Upper lobe of left lung (tissue), 6 donors: ENCODE data around the gene VAV2. TPM values are rescaled to one million over a fixed set of nuclear protein-coding genes. Genes with fewer than 3 reads are reported as not detected.
A peak's percentile ranks its signal among the peaks of the same experiment; 100 is the strongest.

Experiments
- ATAC-seq, 2 donors: fragments of 200-7000 bp; cut with Tn5 transposase; one replicate each; pipeline ENCODE4 v1.9.1; 2022; ENCODE audit warnings: mild to moderate bottlenecking in 2 of 2, moderate library complexity in 2 of 2; ENCODE audit not compliant: low FRiP score in 2 of 2
- DNase-seq, 2 donors: peaks; one replicate each; pipeline ENCODE4 v3.0.0-alpha.2; 2019 to 2020
- H3K27ac ChIP-seq, 4 donors: fragments of 200-600 bp; sonication (generic); one replicate each; pipeline ENCODE4 v1.5.1; 2016 to 2019
- H3K27me3 ChIP-seq, 4 donors: fragments of 200-600 bp; sonication (generic); one replicate each; pipeline ENCODE4 v1.5.1; 2017 to 2019
- H3K36me3 ChIP-seq, 4 donors: fragments of 200-600 bp; sonication (generic); one replicate each; pipeline ENCODE4 v1.5.1; 2016 to 2019
- H3K4me1 ChIP-seq, 4 donors: fragments of 200-600 bp; sonication (generic); one replicate each; pipeline ENCODE4 v1.5.1; 2018 to 2019
- H3K4me3 ChIP-seq, 4 donors: fragments of 200-600 bp; sonication (generic); one replicate each; pipeline ENCODE4 v1.5.1; 2017 to 2019; ENCODE audit warnings: mild to moderate bottlenecking in 2 of 4, moderate library complexity in 1 of 4
- H3K9me3 ChIP-seq, 4 donors: fragments of 200-600 bp; sonication (generic); one replicate each; pipeline ENCODE4 v1.5.1; 2018 to 2019
- CTCF ChIP-seq, 6 experiments: fragments of 450-650 bp in 4 of 6; fragments of 200-600 bp in 2 of 6; sonication (generic) in 2 of 6; IDR thresholded peaks; one replicate each; pipeline ENCODE4 v1.5.1; 2016 to 2019; ENCODE audit warnings: antibody characterized with exemption in 6 of 6
- EP300 ChIP-seq, 4 donors: sonication (generic); formaldehyde crosslinking; IDR thresholded peaks; one replicate each; pipeline ENCODE4 v1.5.1; 2017; ENCODE audit warnings: antibody characterized with exemption in 4 of 4, control low read depth in 2 of 4
- POLR2A ChIP-seq, 4 donors: fragments of 450-650 bp; IDR thresholded peaks; one replicate each; pipeline ENCODE4 v1.5.1; 2016 to 2017; ENCODE audit warnings: antibody characterized with exemption in 4 of 4, mild to moderate bottlenecking in 2 of 4
- POLR2AphosphoS5 ChIP-seq, 2 donors: sonication (generic); formaldehyde crosslinking; IDR thresholded peaks; one replicate each; pipeline ENCODE4 v1.5.1; 2017; ENCODE audit warnings: antibody characterized with exemption in 2 of 2
- whole genome bisulfite sequencing, 2 donors: methylation state at CpG; one replicate each; pipeline ENCODE4 v1.1.5; 2017 to 2018; 5-methylcytosine and 5-hydroxymethylcytosine counted together
- total RNA-seq, 6 donors: library from RNA; depleted of rRNA in 4 of 6; stranded (reverse); fragments of >200 nt in 4 of 6; gene quantifications; one replicate each; pipeline versions ENCODE4 v1.1.0 to v1.2.1, GENCODE V29; 2016 to 2021
- donor health status: DM: no; HTN: no; CAD: no; lungs with moderate emphysema.
- donor health status: DM: no; HTN: yes; CAD: no; lungs with severe emphysema.

The VAV2 gene
- total RNA-seq, 6 donors from 2014 or later: 12.0 to 38.8 (median 22.0) TPM

GRCh38 chr9:133843250-133843649 is 148.9 kb downstream of the VAV2 start:
- no peaks in the 10 kb centered on the region for H3K27me3 ChIP-seq
- H3K9me3 ChIP-seq: no peaks in the 10 kb centered on the region
- H3K36me3 ChIP-seq: no peaks in the 10 kb centered on the region
- no peak overlapping the region for H3K4me3 ChIP-seq
- H3K4me1 ChIP-seq: peaks cover 20 to 32% (median 26%) of the 10 kb centered on the region in 4 donors
- peak overlapping the region in 2 of 4 donors; percentile 19 to 84 for H3K27ac ChIP-seq
- TF ChIP-seq EP300 (IDR thresholded peaks at IDR 0.05) (no peak), POLR2AphosphoS5 (IDR thresholded peaks at IDR 0.05) (no peak), CTCF (IDR thresholded peaks at IDR 0.05) (no peak), POLR2A (IDR thresholded peaks at IDR 0.05) (no peak)
- DNase-seq (no peak), ATAC-seq (no peak)
- 97% methylated on average over 5 of the region's 5 CpGs for WGBS, 2 donors

GRCh38 chr9:133842721-133843227 is 149.3 kb downstream of the VAV2 start:
- Histone ChIP-seq H3K4me1 (peaks cover 20 to 32% (median 26%) of the 10 kb centered on the region in 4 donors), H3K9me3 (no peaks in the 10 kb centered on the region), H3K27me3 (no peaks in the 10 kb centered on the region), H3K36me3 (no peaks in the 10 kb centered on the region), H3K4me3 (no peak overlapping the region), H3K27ac (no peak overlapping the region)
- TF ChIP-seq CTCF (IDR thresholded peaks at IDR 0.05) (no peak), EP300 (IDR thresholded peaks at IDR 0.05) (no peak), POLR2AphosphoS5 (IDR thresholded peaks at IDR 0.05) (no peak), POLR2A (IDR thresholded peaks at IDR 0.05) (no peak)
- no peak for DNase-seq
- no peak for ATAC-seq
- 93 to 94% methylated on average over 23 of the region's 23 CpGs for WGBS, 2 donors

DNA sequence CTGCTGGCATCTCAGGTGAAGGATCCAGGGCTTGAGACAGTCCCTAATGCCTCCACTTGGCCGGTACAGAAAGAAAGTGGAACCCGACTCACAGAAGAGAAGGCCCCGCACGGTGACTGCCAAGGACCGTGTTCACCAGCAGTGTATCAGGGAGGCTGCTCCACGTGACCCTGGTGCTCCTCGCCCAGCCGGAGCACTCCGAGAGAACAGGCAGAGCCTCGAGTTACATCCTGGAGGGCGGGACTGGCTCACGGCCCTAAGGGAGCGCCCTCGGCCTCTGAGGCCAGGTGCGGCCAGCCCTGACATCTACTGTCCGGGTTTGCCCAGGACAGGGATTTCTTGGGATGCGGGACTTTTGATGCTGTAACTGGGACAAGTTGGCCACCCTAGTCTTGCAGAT is 149.9 kb downstream of the VAV2 start:
- DNase-seq (no peak), ATAC-seq (no peak)
- H3K4me1 ChIP-seq: peaks cover 20 to 32% (median 26%) of the 10 kb centered on the region in 4 donors
- 77 to 92% methylated on average over 5 to 17 of the region's 17 CpGs for WGBS, 2 donors
- H3K4me3 ChIP-seq: no peak overlapping the region
- TF ChIP-seq POLR2AphosphoS5 (IDR thresholded peaks at IDR 0.05): no peak
- TF ChIP-seq EP300 (IDR thresholded peaks at IDR 0.05): no peak
- no peak for TF ChIP-seq CTCF (IDR thresholded peaks at IDR 0.05)
- TF ChIP-seq POLR2A (IDR thresholded peaks at IDR 0.05): no peak
- no peaks in the 10 kb centered on the region for H3K27me3 ChIP-seq
- H3K27ac ChIP-seq: no peak overlapping the region
- no peaks in the 10 kb centered on the region for H3K36me3 ChIP-seq
- H3K9me3 ChIP-seq: no peaks in the 10 kb centered on the region

- Histone ChIP-seq H3K27me3 (no peaks in the 10 kb centered on the region), H3K4me3 (no peak overlapping the region), H3K36me3 (no peaks in the 10 kb centered on the region), H3K9me3 (no peaks in the 10 kb centered on the region), H3K4me1 (peaks cover 20 to 32% (median 26%) of the 10 kb centered on the region in 4 donors), H3K27ac (peak overlapping the region in 1 of 4 donors; percentile 44)
- DNase-seq (no peak), ATAC-seq (no peak)
- TF ChIP-seq CTCF (IDR thresholded peaks at IDR 0.05): no peak
- no peak for TF ChIP-seq POLR2AphosphoS5 (IDR thresholded peaks at IDR 0.05)
- no peak for TF ChIP-seq POLR2A (IDR thresholded peaks at IDR 0.05)
- TF ChIP-seq EP300 (IDR thresholded peaks at IDR 0.05): no peak
- WGBS, 2 donors: 83 to 89% methylated on average over 3 to 10 of the region's 10 CpGs
Measured at GRCh38 chr9:133841167-133841812, 150.8 kb downstream of the VAV2 start.
